T-helper 9 cell (primary cell): ENCODE measurements around the gene FMNL2.

ENCODE experiments used
- DNase-seq: peaks from one replicate; pipeline ENCODE4 v3.0.0-alpha.2; 2020

The FMNL2 gene

DNA sequence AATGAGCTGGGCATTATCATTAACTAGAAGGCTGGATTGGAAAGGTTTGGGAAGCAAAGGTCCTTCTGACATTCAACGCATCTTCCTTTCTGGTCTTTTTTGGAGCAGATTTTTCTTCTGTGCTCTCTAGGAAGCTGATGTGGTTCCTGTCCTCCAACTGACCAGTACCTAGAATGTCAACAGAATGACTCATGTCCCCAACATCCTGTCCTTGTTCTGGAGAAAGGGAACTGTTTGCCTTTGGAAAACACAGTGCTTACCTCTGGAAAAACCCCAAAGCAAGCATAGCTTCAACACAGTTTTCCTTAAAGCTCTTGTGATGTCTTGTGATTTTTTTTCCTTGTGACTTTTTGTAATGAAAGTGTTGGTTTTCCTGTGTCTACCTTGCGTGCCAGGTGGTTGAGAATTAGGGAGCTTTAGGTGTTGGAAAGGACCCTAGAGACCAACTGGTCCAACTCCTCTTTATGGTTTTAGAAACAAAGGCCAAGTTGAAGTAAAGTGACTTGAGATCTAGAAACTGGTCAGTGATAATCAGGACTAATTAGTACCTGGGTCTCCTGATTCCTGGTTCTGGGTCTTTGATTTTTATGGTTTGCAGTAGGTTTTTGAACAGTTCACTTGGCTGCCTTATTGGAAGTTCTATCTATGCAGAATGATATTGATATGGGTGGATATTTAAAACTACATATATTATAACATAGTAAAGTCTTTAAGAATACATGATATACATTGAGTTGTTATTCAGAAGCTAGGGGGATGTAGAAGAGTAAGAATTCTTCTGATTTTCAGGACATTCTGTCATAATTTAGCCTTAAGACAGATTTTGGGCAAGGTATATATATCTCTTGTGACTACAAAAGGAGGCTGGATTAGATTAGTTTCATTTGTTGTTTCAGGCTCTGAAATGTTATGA, 70.5 kb downstream of the FMNL2 start:
- no peak for DNase-seq

DNA sequence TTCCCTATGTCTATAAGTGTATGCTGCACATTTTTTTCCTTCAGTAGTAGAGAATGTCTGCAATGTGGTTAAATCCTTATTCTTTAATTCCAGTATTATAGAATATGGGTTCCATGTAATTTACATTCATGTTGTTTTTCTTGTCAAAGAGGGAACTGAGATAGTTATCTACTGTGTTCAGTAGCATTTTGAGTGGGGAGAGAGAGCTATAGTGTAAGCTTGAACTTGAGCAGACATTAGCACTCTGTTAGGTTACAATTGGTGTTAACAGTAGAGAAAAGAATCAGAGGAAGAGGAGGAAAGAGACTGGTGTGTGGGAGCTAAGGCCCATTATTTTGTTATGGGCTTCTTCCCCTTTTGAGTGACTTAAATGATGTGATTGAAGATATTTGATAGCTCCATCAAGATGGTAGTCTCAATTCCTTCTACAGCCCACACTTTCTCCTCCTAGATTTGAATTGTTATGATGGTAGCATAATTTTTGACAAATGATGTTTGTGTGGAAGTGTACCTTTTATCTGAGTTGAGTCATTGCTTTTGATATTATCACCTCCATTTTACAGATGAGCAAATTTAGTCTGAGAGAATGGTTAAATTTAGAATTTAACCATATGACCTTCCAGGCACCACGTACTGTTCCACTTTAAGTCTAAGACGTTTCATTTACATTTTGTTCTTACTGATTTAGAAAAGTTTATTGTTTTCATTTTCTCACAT, 71.3 kb downstream of the FMNL2 start:
- no peak for DNase-seq

DNA sequence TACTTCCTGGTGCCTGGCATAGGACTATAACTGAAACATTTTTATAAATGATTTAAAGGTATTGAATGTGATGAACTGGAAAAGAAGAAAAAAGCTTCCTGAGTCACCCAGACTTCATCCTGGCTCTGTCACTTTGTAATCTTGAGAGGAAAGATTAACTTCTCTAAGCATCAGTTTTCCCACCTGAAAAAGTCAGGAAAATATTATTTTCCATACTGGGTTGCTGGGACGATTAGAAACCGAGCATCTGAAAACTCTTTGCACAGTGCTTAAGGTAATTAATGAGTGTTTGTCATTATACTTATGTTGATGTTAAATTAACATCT, 71.8 kb downstream of the FMNL2 start:
- DNase-seq: no peak

DNA sequence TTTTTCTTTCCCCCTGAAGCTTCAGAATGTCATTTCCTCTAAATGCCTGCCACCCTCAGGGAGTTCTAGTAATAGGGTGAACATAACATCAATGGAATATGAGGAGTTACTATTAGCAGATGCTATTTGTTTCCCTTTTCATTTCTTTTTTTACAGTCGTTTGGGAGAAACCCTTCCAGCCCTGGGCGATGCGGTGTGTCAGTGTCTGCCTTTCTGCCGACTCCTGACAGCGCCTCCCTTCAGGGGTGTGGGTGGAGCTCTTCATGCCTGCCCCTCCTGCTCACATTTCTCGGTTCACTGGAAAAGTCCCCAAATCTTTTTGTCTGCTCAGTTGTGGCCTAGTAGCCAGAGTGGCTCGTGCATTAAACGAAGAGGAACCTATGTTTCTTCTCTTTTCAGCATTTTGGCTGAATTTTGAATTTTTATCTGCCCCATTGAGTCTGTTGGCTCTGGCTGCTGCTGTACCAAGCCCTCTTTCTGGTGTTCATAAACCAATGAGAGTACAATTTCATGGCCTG, 72.3 kb downstream of the FMNL2 start:
- no peak for DNase-seq

DNA sequence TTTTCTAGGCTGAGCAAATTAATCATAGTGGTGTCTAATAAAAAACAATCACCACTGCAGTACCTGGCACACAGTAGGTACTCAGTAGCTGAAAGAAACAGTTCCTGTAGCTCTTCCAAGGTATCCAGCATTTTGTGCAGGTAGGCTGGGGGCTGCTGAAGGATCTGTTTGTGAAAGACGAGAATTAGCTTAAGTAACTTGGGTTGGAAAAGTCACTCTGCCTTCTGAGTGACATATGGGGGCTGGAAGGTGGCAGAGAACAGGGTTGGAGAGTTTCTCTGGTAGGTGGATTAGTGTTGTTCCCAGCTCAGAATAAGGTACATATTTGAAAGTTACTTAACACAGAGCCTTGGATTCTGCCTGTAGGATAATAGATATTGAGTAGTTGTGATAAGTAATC, 72.8 kb downstream of the FMNL2 start:
- no peak for DNase-seq

DNA sequence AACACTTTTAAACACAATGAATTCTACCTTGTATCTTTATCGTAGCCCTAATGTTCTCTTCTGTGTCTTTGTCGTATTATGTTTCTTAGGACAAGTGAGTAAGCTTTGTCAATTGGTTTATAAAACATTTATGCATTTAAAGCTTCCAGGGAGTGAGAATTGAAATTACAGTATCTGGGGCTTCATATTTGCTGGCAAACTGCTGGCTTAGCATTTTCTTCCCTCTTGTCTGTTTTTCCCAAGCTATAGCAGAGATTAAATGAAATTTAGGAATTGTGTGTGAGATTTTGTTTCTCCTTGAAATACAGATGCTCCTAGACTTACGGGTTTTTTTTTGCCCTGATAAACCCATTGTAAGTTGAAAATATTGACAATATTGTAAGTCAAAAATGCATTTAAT, 73.3 kb downstream of the FMNL2 start:
- DNase-seq: no peak

DNA sequence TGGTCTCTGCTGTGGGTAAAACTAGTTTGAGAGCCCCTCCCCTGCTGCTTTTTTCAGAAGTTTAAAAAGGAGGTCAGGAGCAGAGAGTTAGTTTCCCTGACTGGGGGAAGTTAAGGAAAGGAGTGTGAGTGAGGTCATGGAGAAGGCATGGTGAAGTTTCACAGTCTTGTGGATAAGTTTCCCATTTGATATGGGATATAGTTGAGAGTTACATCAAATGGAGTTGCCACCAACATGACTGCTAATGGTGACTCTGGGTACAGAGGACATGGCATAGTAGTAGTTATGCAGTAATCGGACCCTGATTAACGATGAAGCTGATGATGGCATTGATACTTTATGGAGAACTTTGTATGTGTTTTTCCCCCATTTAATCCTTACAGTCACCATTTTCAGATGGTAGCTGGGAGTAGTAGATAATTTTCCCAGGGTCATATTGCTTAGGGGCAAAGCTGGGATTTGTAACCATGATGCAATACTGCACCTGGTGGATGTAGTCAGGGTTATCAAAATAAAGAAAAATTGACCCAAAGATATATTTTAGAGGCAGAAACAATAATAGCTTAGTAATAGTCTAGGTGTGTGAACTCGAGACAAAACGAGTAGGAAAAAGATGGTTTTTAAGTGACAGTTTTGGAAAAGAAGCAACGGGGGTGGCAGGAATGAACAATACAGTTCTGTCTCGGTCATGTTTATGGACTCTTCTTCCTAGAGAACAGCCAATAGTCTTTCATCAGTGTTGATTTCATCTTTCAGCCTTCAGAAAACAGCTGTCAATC, 74.6 kb downstream of the FMNL2 start:
- no peak for DNase-seq

DNA sequence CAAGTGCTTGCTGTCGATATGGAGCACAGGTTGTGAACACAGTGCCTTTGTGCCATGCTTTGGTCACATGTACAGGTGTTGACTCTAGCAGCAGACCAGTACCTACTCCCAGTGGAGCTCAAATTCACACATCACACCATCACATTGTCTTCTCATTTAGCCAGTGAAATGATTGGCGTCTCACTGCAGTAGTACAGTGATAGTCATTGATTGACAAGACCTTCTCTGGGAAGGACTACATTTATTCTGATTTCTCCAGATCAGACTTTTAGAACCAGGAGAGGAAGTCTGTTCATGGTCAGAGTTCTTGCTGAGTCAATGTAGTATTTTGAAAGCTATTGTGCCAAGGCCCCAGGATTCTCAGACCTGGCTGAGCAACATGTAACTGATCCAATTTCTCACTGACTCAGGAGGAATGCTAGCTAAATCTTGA, 75.2 kb downstream of the FMNL2 start:
- no peak for DNase-seq

DNA sequence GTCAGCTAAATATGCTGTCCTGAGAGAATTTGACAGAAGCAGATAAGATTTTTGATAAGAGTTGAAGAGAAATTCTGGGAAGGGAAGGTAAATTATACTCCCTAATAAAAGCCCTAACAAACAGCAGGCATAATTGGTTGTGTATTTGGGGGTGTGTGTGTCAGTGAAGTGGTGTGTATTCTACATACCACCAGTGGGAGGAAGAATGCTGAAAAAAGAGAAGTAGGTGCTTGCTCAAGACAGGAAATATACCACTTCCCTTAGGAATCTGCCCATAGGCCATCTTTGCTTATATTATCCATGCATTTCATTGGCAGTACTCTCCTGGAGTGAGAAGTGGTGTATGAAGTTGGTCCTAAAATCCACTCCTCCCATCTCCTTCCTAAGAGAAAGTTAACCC, 76.2 kb downstream of the FMNL2 start:
- no peak for DNase-seq

DNA sequence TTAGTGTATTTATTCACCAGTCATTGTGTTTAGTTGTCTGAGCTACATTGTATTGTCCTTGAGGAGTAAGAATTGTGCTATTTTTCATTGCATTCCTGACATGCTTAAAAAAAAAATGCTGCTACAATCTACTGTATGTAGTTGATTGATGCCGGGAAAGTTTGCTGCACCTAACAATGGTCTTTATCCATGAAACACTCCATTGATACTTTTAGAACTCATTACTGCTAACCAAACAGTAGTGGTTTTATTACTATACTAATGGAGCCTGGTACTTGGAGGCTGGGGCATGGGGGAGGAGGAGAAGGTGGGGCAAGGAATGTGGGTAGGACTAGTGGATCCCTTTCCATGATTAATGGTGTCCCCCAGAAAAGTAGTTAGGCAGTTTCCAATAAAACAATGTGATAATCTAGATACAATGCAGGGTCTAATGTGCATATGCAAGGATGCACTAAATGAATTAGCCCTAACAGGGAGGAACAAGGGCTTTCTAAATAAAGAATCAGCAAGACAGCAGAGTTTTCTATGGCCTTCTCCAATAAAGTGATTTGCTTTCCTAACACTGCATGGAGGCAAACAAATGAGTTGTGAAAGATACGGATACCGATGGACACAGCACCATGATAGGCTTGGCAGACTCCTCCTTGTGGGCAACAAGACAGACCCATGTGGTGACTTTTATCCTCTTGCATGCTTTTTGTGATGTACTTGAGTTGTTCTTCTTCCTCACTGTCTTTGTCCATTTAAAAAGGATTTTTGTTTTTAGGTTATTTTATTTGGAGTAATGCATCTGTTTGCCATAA, 78.5 kb downstream of the FMNL2 start:
- no peak for DNase-seq

DNA sequence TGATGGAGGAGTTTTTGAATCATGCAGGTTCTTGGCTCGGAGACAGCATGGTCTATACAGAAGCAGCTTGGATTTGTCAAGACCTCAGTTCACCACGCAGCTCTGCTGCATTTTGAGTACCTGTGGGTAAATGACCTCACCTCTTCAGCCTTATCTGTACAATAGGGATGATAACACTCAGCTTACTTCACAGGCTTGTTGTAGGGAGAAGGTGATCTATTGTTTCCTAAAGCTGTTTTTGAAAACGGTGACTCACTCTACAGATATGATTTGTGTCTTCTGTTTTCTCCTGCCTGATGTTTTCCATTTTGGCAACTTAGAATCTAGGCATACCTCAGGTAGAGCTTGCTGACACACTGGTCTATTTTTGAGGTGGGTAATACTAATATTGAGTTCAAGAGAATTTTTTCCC, 80.3 kb downstream of the FMNL2 start:
- no peak for DNase-seq

DNA sequence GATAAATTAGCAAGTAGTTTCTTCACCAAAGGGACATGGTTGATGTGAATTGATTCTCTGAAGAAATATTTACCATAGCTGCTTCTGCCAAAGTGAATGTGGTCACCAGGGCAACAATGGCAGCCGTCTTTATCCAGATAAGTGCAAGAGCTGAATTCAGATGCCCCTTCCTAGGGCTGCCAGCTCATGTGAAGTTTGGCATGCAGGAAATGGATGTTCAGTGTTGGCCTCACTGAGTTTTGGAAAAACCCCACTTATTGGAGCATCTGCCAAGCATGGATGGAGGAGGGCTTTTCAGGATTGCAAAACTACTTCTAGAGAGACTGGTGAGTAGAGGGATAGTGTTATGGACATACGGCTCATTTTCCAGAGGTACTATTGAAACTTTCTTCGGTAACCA, 80.8 kb downstream of the FMNL2 start:
- DNase-seq: no peak

DNA sequence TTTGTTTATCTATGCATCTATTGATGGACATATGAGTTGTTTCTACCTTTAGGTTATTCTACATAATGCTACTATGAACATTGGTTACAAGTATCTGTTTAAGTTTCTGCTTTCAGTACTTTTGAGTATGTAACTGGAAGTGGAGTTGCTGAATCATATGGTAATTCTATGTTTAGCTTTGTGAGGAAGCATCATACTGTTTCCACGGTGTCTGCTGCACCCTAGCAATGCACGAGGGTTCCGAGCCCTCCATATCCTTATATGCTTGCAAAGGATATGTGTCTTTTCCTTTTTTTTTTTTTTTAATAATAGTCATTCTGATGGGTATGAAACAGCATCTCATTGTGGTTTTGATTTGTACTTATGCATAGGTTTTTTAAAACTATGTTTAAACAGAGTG, 83.7 kb downstream of the FMNL2 start:
- no peak for DNase-seq

DNA sequence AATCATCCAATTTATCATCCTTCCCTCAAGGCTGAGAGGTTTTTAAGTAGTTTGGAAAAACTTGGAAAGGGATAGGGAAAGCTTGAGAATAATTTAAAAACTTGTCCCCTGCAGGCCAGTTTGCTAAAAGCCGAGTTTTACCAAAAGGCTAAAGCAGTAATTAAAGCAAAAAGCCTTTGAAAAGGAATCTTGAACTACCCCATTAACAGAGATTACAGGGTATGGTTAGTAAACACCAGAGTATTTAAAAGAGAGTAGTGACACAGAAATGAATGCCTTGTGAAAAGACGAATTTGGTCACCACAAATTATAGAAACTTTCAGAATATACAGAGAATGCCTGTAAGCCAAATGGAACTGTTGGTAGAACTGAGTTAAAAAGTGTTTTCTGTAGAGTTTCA, 85.0 kb downstream of the FMNL2 start:
- no peak for DNase-seq

DNA sequence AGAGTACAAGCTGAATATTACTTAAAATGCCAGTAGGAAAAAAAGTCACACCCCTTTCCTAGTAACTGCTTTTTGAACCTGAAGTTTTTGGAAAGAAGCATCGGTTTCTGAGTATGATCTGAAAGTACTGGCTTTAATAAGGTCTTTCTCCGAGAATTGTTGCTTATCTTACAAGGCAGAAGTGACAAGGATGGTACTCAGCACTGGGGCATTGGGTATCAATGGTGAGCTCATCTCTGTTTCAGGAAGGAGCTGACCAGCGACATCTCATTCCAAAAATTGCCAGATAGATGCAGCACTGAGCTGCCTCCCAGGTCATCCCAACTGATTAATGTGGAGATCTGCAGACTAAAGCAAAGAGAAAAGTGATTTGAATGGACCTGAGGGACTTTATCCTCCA, 85.4 kb downstream of the FMNL2 start:
- no peak for DNase-seq

DNA sequence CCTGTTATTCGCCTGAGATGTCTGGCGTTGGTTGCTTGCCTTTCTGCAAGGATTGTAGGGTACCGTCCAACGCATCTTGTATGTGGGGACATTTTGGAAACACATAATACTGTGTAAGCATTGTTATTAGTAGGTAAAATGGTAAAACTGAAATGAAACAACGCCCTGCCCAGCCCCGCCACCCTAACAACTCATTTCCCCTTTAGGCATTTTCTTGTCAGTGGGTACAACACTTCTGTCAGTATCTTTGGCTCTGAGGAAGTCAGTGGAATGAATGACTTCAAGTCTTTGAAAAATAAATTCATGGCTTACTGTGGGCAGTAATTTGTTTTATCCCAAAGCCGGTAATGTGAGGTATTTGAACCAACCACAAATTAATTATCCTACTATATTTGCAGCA, 86.0 kb downstream of the FMNL2 start:
- DNase-seq: no peak

DNA sequence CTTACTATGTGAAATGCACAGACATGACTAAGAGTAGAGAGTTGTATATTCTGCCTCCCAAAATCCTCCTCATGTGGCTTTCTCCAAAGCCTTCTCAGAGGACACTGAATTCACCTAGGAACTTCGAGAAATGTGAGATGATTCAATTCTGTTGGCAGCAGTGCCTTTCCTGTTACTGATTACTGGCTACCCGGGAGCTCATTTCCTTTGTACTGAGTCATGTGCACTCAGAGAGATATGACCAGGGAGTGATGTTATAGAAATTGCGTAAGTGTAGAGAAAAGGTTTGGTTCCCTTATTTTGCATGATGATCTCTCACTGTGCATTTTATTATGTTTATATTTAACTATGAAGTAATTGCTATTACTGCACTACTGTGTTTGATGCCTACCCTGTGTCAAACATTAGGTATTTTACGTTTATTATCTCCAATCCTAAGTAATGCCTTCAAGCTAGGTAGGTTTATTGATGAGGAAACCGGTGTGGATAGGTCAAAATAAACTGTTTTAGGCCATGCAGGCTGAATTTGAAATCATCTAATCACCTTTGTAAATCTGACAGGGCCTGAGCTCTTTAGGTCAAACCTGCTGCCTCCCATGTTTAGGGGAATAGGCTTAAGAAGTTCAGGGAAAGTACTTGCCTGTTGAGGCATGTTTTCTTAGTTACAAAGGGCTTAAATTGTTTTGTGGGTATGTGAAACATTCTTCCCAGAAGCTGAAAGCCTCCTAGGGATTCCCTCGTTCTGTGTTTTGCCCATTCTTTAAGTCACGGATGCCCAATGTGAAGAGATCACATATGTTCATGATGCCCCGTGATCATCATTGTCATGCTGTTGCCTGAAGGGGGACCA, 86.8 kb downstream of the FMNL2 start:
- no peak for DNase-seq

DNA sequence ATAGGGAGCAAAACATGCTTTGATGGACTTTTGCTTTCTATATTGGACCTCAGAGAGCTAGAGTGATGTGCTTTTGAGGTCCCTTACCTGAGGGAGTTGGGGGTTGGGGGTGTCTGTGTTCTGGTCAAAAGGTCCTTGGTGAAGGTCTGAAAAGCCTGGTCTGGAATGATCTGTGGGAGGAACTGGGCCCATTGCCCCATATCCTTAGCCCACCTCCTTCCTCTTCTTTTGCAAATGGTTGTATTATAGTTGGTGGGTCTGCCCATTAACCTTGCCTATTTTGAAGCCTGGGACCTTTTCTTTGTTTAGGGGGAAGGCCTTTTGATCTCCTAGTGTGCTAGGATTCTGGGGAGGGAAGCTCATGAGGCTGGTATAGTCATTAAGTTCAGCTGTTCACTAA, 88.7 kb downstream of the FMNL2 start:
- DNase-seq: no peak

DNA sequence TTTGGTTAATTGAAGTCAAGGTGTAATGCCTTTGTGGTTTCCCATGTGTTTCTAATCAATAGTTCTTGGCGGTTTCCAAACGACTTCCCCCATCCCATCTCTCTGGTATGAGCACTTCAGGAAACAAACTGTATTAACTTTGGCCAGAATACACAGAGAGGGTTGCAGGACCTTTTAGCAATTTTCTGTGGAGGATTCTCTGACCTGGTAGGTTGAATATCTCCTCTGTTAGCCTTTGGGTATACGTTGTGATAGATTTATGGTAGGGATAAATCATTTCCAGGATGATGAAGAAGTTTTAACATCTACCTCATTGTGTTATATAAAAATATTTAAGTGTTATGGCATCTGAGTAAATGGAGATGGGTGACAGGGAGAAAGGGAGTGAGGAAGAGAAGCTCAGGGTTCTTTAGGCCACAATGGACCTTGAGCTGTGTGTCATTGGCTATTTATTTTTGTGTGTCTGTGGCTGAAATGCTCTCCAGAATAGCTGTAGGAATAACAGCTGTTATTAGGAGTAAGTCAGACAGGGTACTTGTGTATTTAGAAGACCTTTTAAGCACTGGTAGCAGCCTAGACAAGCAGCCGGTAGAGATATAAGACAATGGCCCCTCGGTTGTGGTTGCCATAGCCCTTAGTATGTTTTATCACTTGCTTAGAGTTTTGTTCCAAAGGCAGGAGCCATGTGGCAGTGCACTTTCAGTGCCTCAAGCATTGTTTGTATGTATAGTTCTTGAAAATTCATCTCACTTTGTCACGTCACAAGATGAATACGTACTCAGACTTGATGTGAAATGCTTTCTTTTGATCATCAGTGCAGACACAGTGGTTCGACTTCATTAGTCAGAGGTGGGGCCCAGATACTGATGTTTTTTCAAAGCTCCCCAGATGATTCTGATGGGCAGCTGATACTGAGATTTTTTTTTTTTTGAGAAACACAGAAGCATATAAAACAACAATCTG, 91.1 kb downstream of the FMNL2 start:
- DNase-seq: no peak

DNA sequence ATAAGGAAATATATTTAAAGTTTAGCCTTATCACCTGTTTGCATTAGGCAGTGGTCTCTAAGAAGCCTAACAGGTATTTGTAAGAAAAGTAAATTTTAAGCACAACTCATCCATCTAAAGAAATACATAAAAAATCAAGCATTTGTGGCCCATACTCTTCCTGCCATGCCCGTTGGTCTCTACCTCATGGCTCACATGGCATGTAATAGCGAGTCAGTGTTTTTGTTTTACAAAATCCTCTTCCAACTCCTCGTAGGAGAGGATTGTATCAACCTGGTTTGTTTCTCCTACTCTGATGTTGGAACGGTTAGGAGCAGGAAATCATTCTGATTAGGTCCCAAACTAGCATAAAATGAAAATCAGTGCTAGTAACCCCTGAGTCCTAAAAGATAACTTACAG, 91.8 kb downstream of the FMNL2 start:
- DNase-seq: no peak
